ENCODE results near the gene ARFGAP1.
A peak's percentile ranks its signal among the peaks of the same experiment; 100 is the strongest.

The ARFGAP1 gene

DNA sequence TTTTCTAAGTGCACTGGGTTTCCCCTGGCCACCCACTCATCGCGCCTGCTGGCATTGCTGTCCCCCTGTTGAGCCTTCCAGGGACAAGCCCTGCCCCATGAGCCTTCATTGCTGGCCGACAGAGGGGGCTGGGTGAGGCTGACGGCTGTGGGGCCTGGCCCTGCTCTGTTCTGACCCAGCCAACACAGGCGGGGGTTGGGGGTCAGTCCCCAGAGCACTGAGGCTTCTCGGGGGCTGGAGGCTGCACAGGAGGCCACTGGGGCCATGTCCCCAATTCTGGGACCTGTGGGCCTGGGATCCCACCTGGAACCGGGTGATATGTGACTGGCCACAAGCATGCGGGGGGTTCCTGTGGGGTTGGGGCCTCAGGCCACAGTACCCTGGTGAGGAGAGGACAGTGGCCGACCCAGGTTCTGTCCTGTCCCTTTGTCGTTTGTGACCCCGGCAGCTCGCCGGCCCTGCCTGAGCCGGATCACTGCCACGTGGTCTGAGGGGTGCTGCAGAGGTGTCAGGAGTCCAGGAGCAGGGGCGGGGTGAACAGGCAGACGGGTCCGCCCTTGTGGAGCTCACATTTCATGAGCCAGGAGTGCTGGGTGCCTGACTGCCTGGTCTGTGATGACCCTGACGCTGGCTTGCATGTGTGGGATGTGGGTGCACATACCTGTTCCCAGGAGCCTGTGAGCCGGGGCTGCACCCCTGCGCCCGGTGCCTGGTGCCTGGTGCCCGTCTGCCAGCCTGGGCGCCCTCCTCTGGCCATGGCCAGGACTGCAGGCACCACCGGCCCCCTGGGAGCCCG is 18.3 kb downstream of the ARFGAP1 start:
- peak; percentile 46 for TF ChIP-seq CTCF (IDR thresholded peaks at IDR 0.05; ENCODE audit: low read length, missing control alignments)
- no peak overlapping the region for H3K4me3 ChIP-seq (replicated peaks; ENCODE audit: low read depth, low read length)
- peak; percentile 11 for DNase-seq (ENCODE audit: low read depth)

DNA sequence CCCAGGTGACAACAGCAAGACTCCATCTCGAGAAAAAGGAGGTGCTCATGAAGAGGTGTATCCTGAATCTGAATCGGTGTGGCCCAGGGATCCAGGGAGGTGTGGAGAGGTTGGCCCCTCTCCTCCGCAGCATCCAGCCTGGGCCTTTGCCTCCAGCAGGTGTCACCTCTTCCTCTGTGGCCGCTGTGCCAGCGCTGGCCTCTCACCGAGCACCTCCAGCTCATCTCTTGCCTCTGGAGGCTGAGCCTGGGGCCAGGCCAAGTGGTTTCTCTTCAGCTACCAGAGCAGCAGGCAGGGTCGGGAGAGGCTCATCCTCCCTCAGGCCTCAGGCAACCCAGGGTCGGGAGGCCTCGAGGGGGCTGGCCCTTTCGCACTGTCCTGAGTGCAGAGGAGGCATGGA is 19.2 kb downstream of the ARFGAP1 start:
- TF ChIP-seq CTCF (IDR thresholded peaks at IDR 0.05; ENCODE audit: low read length, missing control alignments) = no peak
- DNase-seq (ENCODE audit: low read depth) = no peak
- no peak overlapping the region for H3K4me3 ChIP-seq (replicated peaks; ENCODE audit: low read depth, low read length)

DNA sequence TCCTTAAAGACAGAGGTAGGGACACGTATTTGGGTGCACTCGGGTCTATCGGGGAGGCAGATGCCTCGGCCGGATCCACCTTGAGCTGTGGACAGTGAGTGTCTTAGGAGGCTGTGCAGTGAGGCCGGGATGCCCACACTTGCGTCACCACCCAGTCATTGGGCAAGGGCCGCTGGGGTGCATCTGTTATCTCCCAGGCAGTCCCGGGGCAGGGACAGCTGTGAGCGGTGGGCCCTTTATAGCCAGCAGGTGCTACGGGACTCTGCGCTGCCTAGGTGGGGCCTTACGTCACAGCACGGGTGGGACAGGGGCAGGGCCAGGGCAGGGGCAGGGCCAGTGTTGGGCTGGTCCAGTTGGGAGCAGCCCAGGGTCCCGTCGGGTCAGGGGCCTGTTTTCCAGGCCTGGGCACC is 19.7 kb downstream of the ARFGAP1 start:
- no peak for DNase-seq (ENCODE audit: low read depth)
- H3K4me3 ChIP-seq (replicated peaks; ENCODE audit: low read depth, low read length) = no peak overlapping the region
- no peak for TF ChIP-seq CTCF (IDR thresholded peaks at IDR 0.05; ENCODE audit: low read length, missing control alignments)

GRCh38 chr20:63292904-63293303 is 20.3 kb downstream of the ARFGAP1 start, which contains the start of gene COL20A1:
Gene COL20A1 (plus strand): TSS chr20:63293186. CDS start chr20:63295108, 1,922 bp downstream.
- no peak for TF ChIP-seq CTCF (IDR thresholded peaks at IDR 0.05; ENCODE audit: low read length, missing control alignments)
- DNase-seq (ENCODE audit: low read depth) = no peak
- H3K4me3 ChIP-seq (replicated peaks; ENCODE audit: low read depth, low read length) = no peak within 1 kb of the TSS

- TF ChIP-seq CTCF (IDR thresholded peaks at IDR 0.05; ENCODE audit: low read length, missing control alignments) = no peak
- no peak for DNase-seq (ENCODE audit: low read depth)
- H3K4me3 ChIP-seq (replicated peaks; ENCODE audit: low read depth, low read length) = no peak overlapping the region
Observed at GRCh38 chr20:63293456-63293855, 20.8 kb downstream of the ARFGAP1 start.

GRCh38 chr20:63293871-63294535 is 21.4 kb downstream of the ARFGAP1 start:
- no peak for DNase-seq (ENCODE audit: low read depth)
- no peak overlapping the region for H3K4me3 ChIP-seq (replicated peaks; ENCODE audit: low read depth, low read length)

More at GRCh38 chr20:63293871-63294535, 21.4 kb downstream of the ARFGAP1 start:
- TF ChIP-seq CTCF (IDR thresholded peaks at IDR 0.05; ENCODE audit: low read length, missing control alignments) = no peak
